Activated T-cell treated with anti-CD3 and anti-CD28 coated beads, Interleukin-2, amount 50 U/mL, for 72 hours (primary cell): Measurements from ENCODE around the gene TDP1. TPM values are rescaled to one million over a fixed set of nuclear protein-coding genes. Genes with fewer than 3 reads are reported as not detected.
A peak's percentile ranks its signal among the peaks of the same experiment; 100 is the strongest.

Source experiments
- ATAC-seq, 2 donors: fragments of 150-1000 bp; cut with Tn5 transposase; replicated peaks in 1 of 2; 2 replicates each; pipeline ENCODE4 v1.10.0; 2021; ENCODE audit warnings: moderate library complexity in 2 of 2, mild to moderate bottlenecking in 1 of 2
- DNase-seq, 2 donors: peaks; one replicate each; pipeline ENCODE4 v3.0.0; 2021 to 2022; ENCODE audit warnings: mixed read lengths in 1 of 2
- H3K27ac Mint-ChIP-seq: one replicate; pipeline ENCODE4 v1.8.0; 2022; ENCODE audit warnings: mild to moderate bottlenecking, moderate library complexity, mixed read lengths
- H3K27me3 Mint-ChIP-seq: one replicate; pipeline ENCODE4 v1.8.0; 2022; ENCODE audit warnings: low read depth, mixed read lengths
- H3K36me3 Mint-ChIP-seq, 2 donors: one replicate each; pipeline ENCODE4 v1.8.0; 2022; ENCODE audit warnings: mixed read lengths in 2 of 2, mild to moderate bottlenecking in 1 of 2; ENCODE audit not compliant: insufficient read depth in 2 of 2
- H3K4me1 Mint-ChIP-seq: one replicate; pipeline ENCODE4 v1.8.0; 2022; ENCODE audit warnings: low read depth, mixed read lengths
- H3K4me3 Mint-ChIP-seq, 2 donors: one replicate each; pipeline ENCODE4 v1.8.0; 2022; ENCODE audit warnings: mild to moderate bottlenecking in 2 of 2, mixed read lengths in 2 of 2, moderate library complexity in 2 of 2
- H3K9me3 Mint-ChIP-seq, 2 donors: one replicate each; pipeline ENCODE4 v1.8.0; 2022; ENCODE audit warnings: mixed read lengths in 2 of 2
- total RNA-seq, 2 donors: library from RNA; stranded (reverse); gene quantifications; one replicate each; pipeline ENCODE4 v1.2.3, GENCODE V29; 2022

TDP1 gene
- total RNA-seq, 2 donors from 2014 or later: 98.4 to 99.1 TPM

- H3K4me1 Mint-ChIP-seq: no peaks in the 10 kb centered on the region
- ATAC-seq: no peak
Observed at GRCh38 chr14:90050271-90050670, 94.5 kb downstream of the TDP1 start.

GRCh38 chr14:90053044-90053443 lies 97.3 kb downstream of the TDP1 start:
- Mint-ChIP-seq H3K9me3 (no peaks in the 10 kb centered on the region), H3K27ac (no peak overlapping the region), H3K4me1 (no peaks in the 10 kb centered on the region), H3K36me3 (no peaks in the 10 kb centered on the region), H3K27me3 (peaks cover 72% of the 10 kb centered on the region), H3K4me3 (no peak overlapping the region)
- DNase-seq: no peak
- no peak for ATAC-seq

More at GRCh38 chr14:90050271-90050670, 94.5 kb downstream of the TDP1 start:
- Mint-ChIP-seq H3K27ac (no peak overlapping the region), H3K4me3 (no peak overlapping the region), H3K36me3 (peaks cover 0 to 1% of the 10 kb centered on the region in 2 donors), H3K9me3 (no peaks in the 10 kb centered on the region), H3K27me3 (peaks cover 46% of the 10 kb centered on the region)
- DNase-seq: no peak

GRCh38 chr14:90054803-90055202 lies 99.1 kb downstream of the TDP1 start:
- H3K9me3 Mint-ChIP-seq: no peaks in the 10 kb centered on the region
- peaks cover 6% of the 10 kb centered on the region for H3K4me1 Mint-ChIP-seq
- DNase-seq (no peak), ATAC-seq (no peak)
- peaks cover 87% of the 10 kb centered on the region for H3K27me3 Mint-ChIP-seq
- no peak overlapping the region for H3K4me3 Mint-ChIP-seq
- no peak overlapping the region for H3K27ac Mint-ChIP-seq
- no peaks in the 10 kb centered on the region for H3K36me3 Mint-ChIP-seq

GRCh38 chr14:90056826-90057225 lies 101.1 kb downstream of the TDP1 start:
- Mint-ChIP-seq H3K27me3 (peaks cover 82% of the 10 kb centered on the region), H3K4me1 (peaks cover 10% of the 10 kb centered on the region), H3K9me3 (no peaks in the 10 kb centered on the region), H3K36me3 (no peaks in the 10 kb centered on the region), H3K4me3 (no peak overlapping the region), H3K27ac (no peak overlapping the region)
- DNase-seq (no peak), ATAC-seq (no peak)

GRCh38 chr14:90058876-90059458 lies 103.2 kb downstream of the TDP1 start:
- peaks cover 22% of the 10 kb centered on the region for H3K4me1 Mint-ChIP-seq
- no peak for DNase-seq
- peaks cover 80% of the 10 kb centered on the region for H3K27me3 Mint-ChIP-seq
- no peaks in the 10 kb centered on the region for H3K36me3 Mint-ChIP-seq
- H3K9me3 Mint-ChIP-seq: no peaks in the 10 kb centered on the region
- no peak overlapping the region for H3K27ac Mint-ChIP-seq
- no peak for ATAC-seq
- H3K4me3 Mint-ChIP-seq: peak overlapping the region in 1 of 2 donors; percentile 79

GRCh38 chr14:90060312-90060964 lies 104.7 kb downstream of the TDP1 start:
- Mint-ChIP-seq H3K36me3 (no peaks in the 10 kb centered on the region), H3K27ac (no peak overlapping the region), H3K27me3 (peaks cover 80% of the 10 kb centered on the region), H3K4me3 (peak overlapping the region; percentile 75 to 92), H3K4me1 (peaks cover 22% of the 10 kb centered on the region), H3K9me3 (no peaks in the 10 kb centered on the region)
- peak; percentile 83 to 85 for ATAC-seq
- peak; percentile 70 to 71 for DNase-seq

GRCh38 chr14:90060965-90061684 lies 105.4 kb downstream of the TDP1 start:
- peak overlapping the region; percentile 75 to 92 for H3K4me3 Mint-ChIP-seq
- DNase-seq: peak; percentile 33 to 34
- H3K9me3 Mint-ChIP-seq: no peaks in the 10 kb centered on the region
- no peak overlapping the region for H3K27ac Mint-ChIP-seq
- no peaks in the 10 kb centered on the region for H3K36me3 Mint-ChIP-seq
- peaks cover 76% of the 10 kb centered on the region for H3K27me3 Mint-ChIP-seq
- peaks cover 22% of the 10 kb centered on the region for H3K4me1 Mint-ChIP-seq
- ATAC-seq: peak; percentile 34 to 44

GRCh38 chr14:90061685-90062126 lies 106.0 kb downstream of the TDP1 start, which contains the start of gene KCNK13:
Gene KCNK13, plus strand, starts transcription at chr14:90061994. Its CDS starts 212 bp downstream, at chr14:90062206.
- Mint-ChIP-seq H3K36me3 (no peaks in the 10 kb centered on the region), H3K27me3 (peaks cover 71% of the 10 kb centered on the region), H3K4me1 (peaks cover 22% of the 10 kb centered on the region), H3K4me3 (peak within 1 kb of the TSS; percentile 92), H3K27ac (no peak within 1 kb of the TSS), H3K9me3 (no peaks in the 10 kb centered on the region)
- ATAC-seq: peak in 1 of 2 donors; percentile 5
- DNase-seq: peak; percentile 10 to 25

GRCh38 chr14:90062127-90062794 lies 106.5 kb downstream of the TDP1 start:
- peak; percentile 16 for DNase-seq
- ATAC-seq: peak; percentile 17 to 23
- Mint-ChIP-seq H3K9me3 (no peaks in the 10 kb centered on the region), H3K27ac (no peak overlapping the region), H3K4me1 (peaks cover 22% of the 10 kb centered on the region), H3K4me3 (peak overlapping the region; percentile 90 to 92), H3K27me3 (peaks cover 68% of the 10 kb centered on the region), H3K36me3 (no peaks in the 10 kb centered on the region)

GRCh38 chr14:90062822-90063539 lies 107.3 kb downstream of the TDP1 start:
- Mint-ChIP-seq H3K9me3 (no peaks in the 10 kb centered on the region), H3K4me3 (peak overlapping the region; percentile 90 to 92), H3K4me1 (peaks cover 22% of the 10 kb centered on the region), H3K27ac (no peak overlapping the region), H3K27me3 (peaks cover 69% of the 10 kb centered on the region), H3K36me3 (no peaks in the 10 kb centered on the region)
- DNase-seq (no peak), ATAC-seq (no peak)

- ATAC-seq (no peak), DNase-seq (no peak)
- Mint-ChIP-seq H3K9me3 (no peaks in the 10 kb centered on the region), H3K4me1 (no peaks in the 10 kb centered on the region), H3K27ac (no peak overlapping the region), H3K27me3 (peaks cover 43% of the 10 kb centered on the region), H3K4me3 (no peak overlapping the region), H3K36me3 (no peaks in the 10 kb centered on the region)
Observed at GRCh38 chr14:90072350-90072749, 116.6 kb downstream of the TDP1 start.

GRCh38 chr14:90079576-90079975 lies 123.8 kb downstream of the TDP1 start:
- DNase-seq (no peak), ATAC-seq (no peak)
- Mint-ChIP-seq H3K4me3 (no peak overlapping the region), H3K4me1 (no peaks in the 10 kb centered on the region), H3K27me3 (peaks cover 45% of the 10 kb centered on the region), H3K27ac (no peak overlapping the region), H3K9me3 (no peaks in the 10 kb centered on the region), H3K36me3 (no peaks in the 10 kb centered on the region)
